ENCODE data around the gene PSMB11.
A peak's percentile ranks its signal among the peaks of the same experiment; 100 is the strongest.

The PSMB11 gene

DNA sequence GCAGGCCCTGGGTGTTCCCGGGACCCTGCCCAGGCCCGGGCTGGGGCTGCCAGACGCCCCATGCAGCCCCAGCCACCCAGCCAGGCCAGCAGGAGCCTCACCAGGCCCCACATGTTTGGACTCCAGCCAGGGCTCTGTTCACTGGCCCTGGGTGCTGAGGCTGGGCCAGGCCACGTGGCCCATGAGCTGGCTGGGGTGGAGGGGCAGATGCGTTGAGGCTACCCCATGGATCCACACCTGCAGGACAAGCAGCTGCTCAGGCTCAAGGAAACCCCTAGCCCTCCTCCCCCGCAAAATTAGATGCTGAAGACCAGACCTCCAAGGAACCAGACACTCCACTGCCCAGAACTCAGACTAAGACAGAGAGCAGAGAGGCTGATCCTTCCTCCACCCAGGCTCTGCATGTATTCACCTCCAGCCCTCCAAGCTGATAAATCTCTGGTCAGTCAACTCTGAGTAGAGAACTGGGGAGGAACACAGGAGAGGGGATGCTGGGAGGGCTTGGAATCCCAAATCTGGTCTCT lies 13.7 kb downstream of the PSMB11 start:
- no peak overlapping the region for H3K4me3 ChIP-seq (ENCODE audit: low read length)
- TF ChIP-seq ZNF274 (IDR thresholded peaks at IDR 0.05; ENCODE audit: low read depth, low read length): no peak

DNA sequence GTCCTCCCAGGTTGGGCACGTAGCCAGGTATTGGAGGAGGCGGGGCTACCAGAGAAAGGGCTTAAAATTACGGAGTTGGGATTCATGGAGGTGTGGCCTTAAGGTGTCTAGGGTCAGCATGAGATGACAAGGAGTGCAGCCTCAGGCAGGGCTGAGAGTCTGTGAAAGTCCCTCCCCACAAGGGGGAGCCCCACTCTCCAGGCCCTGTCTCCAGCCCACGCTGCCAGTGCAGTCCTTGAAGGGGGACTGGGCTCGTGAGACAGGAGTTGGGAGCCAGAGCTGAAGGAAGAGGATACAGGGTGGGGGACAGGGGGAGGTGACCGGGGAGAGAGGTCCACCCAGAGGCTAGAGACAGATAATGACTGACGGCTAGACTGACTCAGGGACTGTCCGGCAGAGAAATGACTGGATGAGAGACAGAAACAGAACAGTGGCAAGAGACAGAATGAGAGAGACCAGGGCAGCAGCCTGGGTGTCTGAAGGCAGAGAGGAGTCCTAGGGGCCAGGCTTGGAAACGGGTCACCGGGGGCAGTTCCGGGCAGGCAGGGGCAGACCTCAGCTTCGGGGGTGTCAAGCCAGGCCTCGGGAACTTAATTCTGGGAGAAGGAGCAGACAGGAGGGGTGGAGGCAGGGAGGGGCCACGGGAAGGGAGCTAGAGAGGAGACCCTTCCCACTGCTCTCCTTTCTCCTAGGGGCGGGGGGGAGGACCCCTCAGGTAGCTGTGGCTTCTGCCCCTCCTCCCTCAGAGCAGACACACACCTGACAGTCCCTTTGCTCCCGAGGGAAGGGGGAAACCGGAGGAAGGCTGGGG lies 14.3 kb downstream of the PSMB11 start:
- H3K4me3 ChIP-seq (ENCODE audit: low read length): no peak overlapping the region; the same call in 1 of the 2 replicates
- no peak for TF ChIP-seq ZNF274 (IDR thresholded peaks at IDR 0.05; ENCODE audit: low read depth, low read length)

DNA sequence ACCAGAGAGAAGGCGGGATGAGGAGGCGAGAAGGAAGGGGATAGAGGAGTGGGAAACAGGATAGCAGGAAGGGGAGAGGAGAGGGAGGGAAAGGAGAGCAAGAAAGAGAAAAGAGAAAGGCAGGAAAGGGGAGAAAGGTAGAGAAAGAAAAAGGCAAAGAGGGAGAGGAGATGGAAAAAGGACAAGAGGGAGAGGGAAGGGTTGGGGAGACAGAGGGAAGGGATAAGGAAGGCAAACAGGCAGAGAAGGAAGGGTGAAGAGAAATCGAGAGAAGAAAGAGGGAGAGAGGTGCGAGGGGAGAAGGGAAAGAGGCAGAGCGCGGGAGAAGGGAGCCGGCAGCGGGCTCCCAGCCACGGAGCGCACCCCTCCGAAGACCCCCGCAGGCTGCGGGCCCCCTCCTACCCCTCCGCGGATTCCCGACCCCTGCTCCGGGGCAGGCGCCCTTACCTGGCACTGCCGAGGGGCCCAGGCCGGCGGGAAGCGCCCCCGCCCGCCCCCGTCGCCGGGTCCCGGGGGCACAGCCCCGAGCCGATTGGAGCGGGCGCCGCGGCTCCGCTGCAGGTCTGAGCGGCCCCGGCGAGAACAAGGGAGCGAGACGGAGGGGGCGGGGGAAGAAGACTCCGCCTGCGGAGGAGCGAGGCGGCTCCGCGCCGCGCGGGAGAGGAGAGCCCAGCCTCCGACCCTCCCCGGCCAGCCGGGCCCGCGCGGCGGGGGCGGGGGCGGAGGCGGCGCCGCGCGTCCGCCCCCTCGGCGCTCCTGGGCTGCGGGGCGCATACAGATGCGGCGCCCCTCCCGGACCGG lies 15.1 kb downstream of the PSMB11 start, which contains the start of gene CDH24:
Gene CDH24 (minus strand): TSS at position 565 of the 801 bp plus-strand sequence. CDS start 1,787 bp downstream, outside the sequence.
- TF ChIP-seq ZNF274 (IDR thresholded peaks at IDR 0.05; ENCODE audit: low read depth, low read length): no peak
- H3K4me3 ChIP-seq (ENCODE audit: low read length): peak within 1 kb of the TSS; percentile 65

DNA sequence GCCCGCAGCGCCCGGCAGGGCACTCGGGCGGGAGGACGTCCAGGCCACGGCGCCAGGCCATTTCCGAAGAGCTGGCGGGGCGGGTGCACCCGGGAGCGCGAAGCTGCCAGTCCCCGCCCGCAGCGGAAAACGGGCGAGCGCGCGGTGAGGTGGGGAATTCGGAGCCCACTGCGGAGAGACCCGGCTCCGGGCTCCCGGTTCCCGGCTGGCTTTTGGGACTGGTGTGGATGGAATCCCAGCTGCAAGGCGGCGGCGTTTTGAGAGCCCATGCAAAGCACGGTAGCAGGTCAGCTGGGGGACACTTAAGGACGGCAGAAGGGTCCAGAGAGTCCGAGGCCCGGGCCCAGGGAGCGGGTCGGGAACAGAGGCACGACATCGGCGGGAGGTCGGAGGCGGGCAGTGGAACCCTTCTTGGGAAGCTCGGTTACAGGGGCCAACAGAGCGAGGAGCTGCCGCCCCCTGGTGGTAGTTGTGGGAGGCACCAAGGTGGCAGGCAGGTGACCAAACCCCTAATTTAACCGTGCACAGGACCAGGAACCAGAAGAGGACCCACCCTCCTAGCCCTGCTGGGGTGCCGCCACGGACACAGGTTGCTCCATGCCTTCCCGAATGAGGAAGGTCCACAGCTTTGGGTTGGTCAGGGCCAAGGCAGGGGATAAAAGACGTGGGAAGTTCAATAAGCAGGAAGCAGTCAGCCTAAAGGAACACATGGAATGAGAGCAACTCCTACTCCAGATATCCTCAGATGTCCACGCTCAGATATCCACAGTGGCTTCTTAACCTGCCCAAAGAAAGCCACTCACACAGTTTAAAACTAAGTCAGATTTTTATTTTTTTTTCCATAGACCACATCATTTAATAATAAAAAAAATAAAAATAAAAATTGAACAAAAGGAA lies 16.0 kb downstream of the PSMB11 start:
- H3K4me3 ChIP-seq (ENCODE audit: low read length): peak overlapping the region; percentile 65
- no peak for TF ChIP-seq ZNF274 (IDR thresholded peaks at IDR 0.05; ENCODE audit: low read depth, low read length)

DNA sequence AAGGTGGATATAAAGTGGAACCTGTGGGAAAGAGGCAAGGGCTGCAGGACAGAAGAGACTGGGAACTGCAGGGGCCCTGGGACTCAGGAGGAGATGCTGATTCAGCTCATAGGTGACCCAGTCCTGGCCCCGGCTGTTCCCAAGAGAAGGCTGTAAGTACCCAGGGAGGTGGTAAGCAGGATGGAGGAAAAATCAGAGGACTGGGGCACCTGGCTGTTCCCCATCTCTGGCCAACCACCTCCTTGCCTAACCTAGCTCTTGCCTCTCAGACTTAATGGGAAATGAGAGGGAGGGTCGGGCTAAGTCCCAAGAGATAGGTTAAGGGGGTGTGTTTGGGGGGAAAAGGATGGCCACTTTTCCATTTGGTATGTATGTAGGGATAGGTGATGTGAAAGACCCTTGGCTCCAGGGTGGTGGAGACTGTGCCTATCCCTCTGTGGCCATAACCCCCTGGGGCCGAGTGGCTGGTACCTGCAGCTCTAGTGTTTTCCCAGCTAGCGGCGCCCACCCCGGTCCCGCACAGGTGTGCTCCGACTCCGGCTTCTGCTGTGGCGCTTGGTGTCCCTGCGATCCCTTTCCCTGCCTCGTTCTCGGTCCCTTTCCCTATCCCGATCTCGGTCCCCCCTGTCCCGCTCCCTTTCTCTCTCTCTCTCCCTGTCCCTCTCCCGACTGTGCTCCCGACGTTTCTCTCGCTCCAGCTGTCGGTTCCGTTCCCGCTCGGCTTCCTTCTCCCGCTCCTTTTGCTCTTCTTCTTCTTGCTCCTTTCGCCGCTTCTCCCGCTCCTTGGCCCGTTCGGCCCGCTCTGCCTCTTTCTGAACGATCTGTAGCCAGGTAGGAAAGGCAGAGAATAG lies 16.9 kb downstream of the PSMB11 start:
- no peak for TF ChIP-seq ZNF274 (IDR thresholded peaks at IDR 0.05; ENCODE audit: low read depth, low read length)
- no peak overlapping the region for H3K4me3 ChIP-seq (ENCODE audit: low read length)

DNA sequence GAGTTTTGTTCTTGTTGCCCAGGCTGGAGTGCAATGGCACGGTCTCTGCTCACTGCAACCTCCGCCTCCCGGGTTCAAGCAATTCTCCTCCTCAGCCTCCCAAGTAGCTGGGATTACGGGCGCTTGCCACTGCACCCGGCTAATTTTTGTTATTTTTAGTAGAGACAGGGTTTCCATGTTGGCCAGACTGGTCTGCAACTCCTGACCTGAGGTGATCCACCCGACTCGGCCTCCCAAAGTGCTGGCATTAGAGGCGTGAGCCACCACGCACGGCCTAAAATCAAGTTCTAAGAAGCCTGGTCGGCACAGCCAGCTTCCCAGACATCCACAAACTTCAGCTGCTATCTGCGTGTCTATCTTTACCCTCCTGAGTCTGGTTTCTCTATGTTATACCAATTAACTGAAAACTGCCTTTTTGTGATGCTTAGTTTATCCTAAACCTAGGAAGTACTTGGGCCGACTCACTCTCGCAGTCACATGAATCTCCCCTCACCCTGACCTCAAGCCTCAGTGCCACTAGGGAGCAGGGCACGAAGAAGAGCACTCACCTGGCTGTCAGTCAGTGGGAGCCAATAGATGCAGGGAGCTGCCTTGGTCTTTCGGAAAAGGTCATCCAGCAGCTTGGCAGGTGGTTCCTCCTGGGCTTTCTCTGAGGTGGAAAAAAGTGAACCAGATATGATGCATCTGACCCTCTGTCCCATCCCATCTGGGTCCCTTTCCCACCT lies 18.7 kb downstream of the PSMB11 start:
- no peak overlapping the region for H3K4me3 ChIP-seq (ENCODE audit: low read length)
- TF ChIP-seq ZNF274 (IDR thresholded peaks at IDR 0.05; ENCODE audit: low read depth, low read length): no peak

DNA sequence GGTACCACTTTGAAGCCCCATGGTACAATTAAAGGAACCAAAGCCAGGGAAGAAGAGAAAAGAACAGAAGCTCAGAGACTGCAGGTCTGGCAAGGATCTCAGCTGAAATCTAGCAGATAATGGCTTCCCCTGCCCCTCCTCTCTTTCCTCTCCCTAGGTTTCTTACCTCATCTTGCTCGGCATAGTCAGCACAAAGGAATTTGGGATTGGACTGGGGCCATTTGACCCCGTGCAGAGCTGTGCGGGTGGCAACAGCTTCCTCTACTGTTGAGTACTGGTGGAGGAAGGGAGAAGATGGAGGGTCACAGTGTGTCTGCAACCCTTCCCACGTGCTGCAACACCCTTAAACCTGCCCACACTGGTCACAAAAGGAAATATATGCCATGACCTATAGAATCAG lies 20.0 kb downstream of the PSMB11 start:
- no peak for TF ChIP-seq ZNF274 (IDR thresholded peaks at IDR 0.05; ENCODE audit: low read depth, low read length)
- no peak overlapping the region for H3K4me3 ChIP-seq (ENCODE audit: low read length)

DNA sequence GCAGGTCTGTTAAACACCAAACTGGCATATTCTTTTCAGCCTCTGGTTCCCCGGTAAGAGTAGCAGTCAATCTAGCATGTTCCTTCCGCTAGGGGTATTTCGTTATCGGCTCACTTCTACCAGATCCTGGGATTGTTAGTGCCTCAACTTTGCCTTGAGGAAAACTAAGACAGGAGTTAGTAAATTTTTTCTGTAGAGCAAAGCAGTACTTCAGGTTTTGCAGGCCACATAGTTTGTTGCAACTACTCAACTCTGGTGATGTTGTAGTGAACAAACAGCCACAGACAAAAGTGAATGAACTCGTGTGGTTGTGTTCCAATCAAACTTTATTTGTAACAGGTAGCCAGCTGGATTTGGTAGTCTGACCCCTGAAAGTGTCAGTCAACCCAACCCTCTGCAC lies 21.6 kb downstream of the PSMB11 start:
- no peak overlapping the region for H3K4me3 ChIP-seq (ENCODE audit: low read length)
- TF ChIP-seq ZNF274 (IDR thresholded peaks at IDR 0.05; ENCODE audit: low read depth, low read length): no peak

DNA sequence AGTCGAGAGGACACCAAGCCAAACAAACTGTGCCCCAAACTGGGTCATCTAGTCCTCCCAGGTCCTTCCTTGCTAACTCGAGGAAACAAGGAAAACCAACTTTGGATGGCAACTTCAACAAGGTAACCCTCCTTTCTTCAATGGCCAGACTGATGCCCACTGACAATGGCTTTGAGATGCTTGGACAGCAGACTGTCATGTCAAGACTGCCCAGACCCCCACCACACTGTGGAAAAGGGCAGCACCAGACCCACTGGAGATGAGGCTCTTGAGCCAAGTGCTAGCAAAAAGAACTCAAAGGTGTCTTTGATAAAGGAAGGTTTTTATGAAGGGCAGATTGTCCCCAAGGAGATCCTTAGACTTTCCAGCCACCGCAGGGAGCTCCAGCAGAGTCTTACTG lies 24.4 kb downstream of the PSMB11 start:
- TF ChIP-seq ZNF274 (IDR thresholded peaks at IDR 0.05; ENCODE audit: low read depth, low read length): no peak
- no peak overlapping the region for H3K4me3 ChIP-seq (ENCODE audit: low read length)

DNA sequence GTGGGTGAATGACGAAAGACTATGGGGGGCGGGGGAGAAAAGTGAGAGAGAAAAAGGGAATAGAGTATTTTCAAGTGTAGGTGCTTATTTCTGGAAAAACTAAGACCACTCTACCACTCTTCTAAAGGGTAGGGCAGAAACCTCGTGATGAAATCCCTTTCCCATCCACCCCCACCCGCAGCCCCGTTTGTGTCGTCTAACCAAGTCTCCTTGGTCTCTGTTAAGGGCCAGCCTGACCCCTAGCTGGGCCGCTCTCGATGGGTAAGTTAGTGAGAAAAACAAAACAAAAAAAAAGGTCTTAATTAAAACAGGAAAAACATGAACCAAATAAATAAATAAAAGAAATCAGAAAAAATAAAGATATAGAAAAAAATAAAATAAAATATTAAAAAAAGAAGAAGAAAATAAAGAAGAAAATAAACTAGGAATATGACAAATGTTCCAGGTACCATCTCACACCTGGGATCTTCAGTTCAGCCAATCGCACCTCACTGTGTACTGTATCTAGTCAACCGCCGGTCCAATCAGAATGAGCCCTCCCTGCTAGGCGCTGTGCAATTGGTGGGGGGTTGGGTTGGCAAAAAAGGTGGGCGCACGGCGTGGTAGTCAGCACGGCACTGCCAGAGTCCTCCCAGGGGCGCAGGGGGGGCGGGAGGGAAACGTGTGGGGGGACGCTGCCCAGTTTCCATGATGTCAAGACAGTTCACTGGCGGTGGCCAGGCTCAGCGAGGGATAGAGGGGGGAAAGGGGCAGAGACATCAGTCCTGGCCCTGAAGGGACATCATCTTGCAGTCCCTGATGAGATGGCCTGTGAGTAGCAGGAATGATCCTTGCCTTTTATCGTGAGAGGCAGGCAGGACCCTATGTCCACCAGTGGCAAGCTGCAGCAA lies 25.1 kb downstream of the PSMB11 start:
- TF ChIP-seq ZNF274 (IDR thresholded peaks at IDR 0.05; ENCODE audit: low read depth, low read length): no peak
- no peak overlapping the region for H3K4me3 ChIP-seq (ENCODE audit: low read length)
